ENCODE data around the gene ZNF467.

GRCh38 chr7:149717481-149717880 lies 55.9 kb downstream of the ZNF467 start:
- TF ChIP-seq CTCF (IDR thresholded peaks at IDR 0.05), result no peak
- TF ChIP-seq POLR2A (IDR thresholded peaks at IDR 0.05), result no peak

All from esophagus squamous epithelium (tissue), 4 donors.